ENCODE measurements around the gene ABHD8.

The ABHD8 gene

GRCh38 chr19:17333611-17334413 is 30.6 kb upstream of the ABHD8 start:
- peak in 1 of 2 donors; percentile 49 for DNase-seq (ENCODE audit: low read depth in 2 of 2, low spot score in 1 of 2)

- DNase-seq (ENCODE audit: low read depth in 2 of 2, low spot score in 1 of 2), result no peak
Measured at GRCh38 chr19:17332677-17333581, 29.7 kb upstream of the ABHD8 start.

GRCh38 chr19:17332360-17332676 is 29.1 kb upstream of the ABHD8 start:
- DNase-seq (ENCODE audit: low read depth in 2 of 2, low spot score in 1 of 2), result no peak

- no peak for DNase-seq (ENCODE audit: low read depth in 2 of 2, low spot score in 1 of 2)
Measured at GRCh38 chr19:17331045-17331558, 27.9 kb upstream of the ABHD8 start.

GRCh38 chr19:17330262-17331044 is 27.2 kb upstream of the ABHD8 start:
- DNase-seq (ENCODE audit: low read depth in 2 of 2, low spot score in 1 of 2), result no peak

GRCh38 chr19:17329366-17330261 is 26.4 kb upstream of the ABHD8 start:
- no peak for DNase-seq (ENCODE audit: low read depth in 2 of 2, low spot score in 1 of 2)

GRCh38 chr19:17328517-17329365 is 25.5 kb upstream of the ABHD8 start:
- no peak for DNase-seq (ENCODE audit: low read depth in 2 of 2, low spot score in 1 of 2)

- no peak for DNase-seq (ENCODE audit: low read depth in 2 of 2, low spot score in 1 of 2)
Measured at GRCh38 chr19:17327654-17328516, 24.7 kb upstream of the ABHD8 start.

GRCh38 chr19:17327068-17327653 is 23.9 kb upstream of the ABHD8 start:
- no peak for DNase-seq (ENCODE audit: low read depth in 2 of 2, low spot score in 1 of 2)

GRCh38 chr19:17326595-17326966 is 23.4 kb upstream of the ABHD8 start:
- DNase-seq (ENCODE audit: low read depth in 2 of 2, low spot score in 1 of 2), result no peak

GRCh38 chr19:17325881-17326594 is 22.8 kb upstream of the ABHD8 start:
- DNase-seq (ENCODE audit: low read depth in 2 of 2, low spot score in 1 of 2), result no peak

GRCh38 chr19:17325133-17325532 is 21.9 kb upstream of the ABHD8 start:
- no peak for DNase-seq (ENCODE audit: low read depth in 2 of 2, low spot score in 1 of 2)

- DNase-seq (ENCODE audit: low read depth in 2 of 2, low spot score in 1 of 2), result no peak
Measured at GRCh38 chr19:17324357-17325114, 21.3 kb upstream of the ABHD8 start.

- no peak for DNase-seq (ENCODE audit: low read depth in 2 of 2, low spot score in 1 of 2)
Measured at GRCh38 chr19:17323964-17324332, 20.7 kb upstream of the ABHD8 start.

GRCh38 chr19:17323300-17323963 is 20.2 kb upstream of the ABHD8 start:
- no peak for DNase-seq (ENCODE audit: low read depth in 2 of 2, low spot score in 1 of 2)

- DNase-seq (ENCODE audit: low read depth in 2 of 2, low spot score in 1 of 2), result no peak
Measured at GRCh38 chr19:17322854-17323253, 19.6 kb upstream of the ABHD8 start.

All from stimulated activated CD8-positive, alpha-beta memory T cell treated with anti-CD3 and anti-CD28 coated beads, Interleukin-4, amount 100 ng/mL, for 1 hour (primary cell).